HEK293 (cell line): Measurements from ENCODE around the gene ZFHX3.

Experiments used
- CTCF ChIP-seq: fragments of 450-650 bp; formaldehyde crosslinking; IDR thresholded peaks from 2 replicates; pipeline ENCODE4 v1.5.1; 2016; ENCODE audit warnings: missing biosample characterization, missing genetic modification characterization
- FEZF1 ChIP-seq: fragments of 450-650 bp; formaldehyde crosslinking; IDR thresholded peaks from 2 replicates; pipeline ENCODE4 v1.5.1; 2016; ENCODE audit warnings: missing biosample characterization, missing genetic modification characterization
- KLF1 ChIP-seq: fragments of 450-650 bp; formaldehyde crosslinking; IDR thresholded peaks from 2 replicates; pipeline ENCODE4 v1.5.1; 2016; ENCODE audit warnings: missing biosample characterization, missing genetic modification characterization
- MYNN ChIP-seq: fragments of 450-650 bp; formaldehyde crosslinking; IDR thresholded peaks from 2 replicates; pipeline ENCODE4 v1.5.1; 2016; ENCODE audit warnings: missing biosample characterization, missing genetic modification characterization, borderline replicate concordance
- PRDM6 ChIP-seq: fragments of 450-650 bp; formaldehyde crosslinking; IDR thresholded peaks from 2 replicates; pipeline ENCODE4 v1.5.1; 2017; ENCODE audit warnings: missing biosample characterization, missing genetic modification characterization
- SP2 ChIP-seq: fragments of 450-650 bp; formaldehyde crosslinking; IDR thresholded peaks from 2 replicates; pipeline ENCODE4 v1.5.1; 2016; ENCODE audit warnings: missing biosample characterization, missing genetic modification characterization
- ZBTB20 ChIP-seq: fragments of 450-650 bp; formaldehyde crosslinking; IDR thresholded peaks from 2 replicates; pipeline ENCODE4 v1.5.1; 2016; ENCODE audit warnings: missing biosample characterization, missing genetic modification characterization
- ZBTB21 ChIP-seq: fragments of 450-650 bp; formaldehyde crosslinking; IDR thresholded peaks from 2 replicates; pipeline ENCODE4 v1.5.1; 2017; ENCODE audit warnings: missing biosample characterization, missing genetic modification characterization
- ZBTB49 ChIP-seq: fragments of 450-650 bp; formaldehyde crosslinking; IDR thresholded peaks from 2 replicates; pipeline ENCODE4 v1.5.1; 2016; ENCODE audit warnings: missing biosample characterization, missing genetic modification characterization, low read depth
- ZNF133 ChIP-seq: fragments of 450-650 bp; formaldehyde crosslinking; IDR thresholded peaks from 2 replicates; pipeline ENCODE4 v1.5.1; 2016; ENCODE audit warnings: missing biosample characterization, missing genetic modification characterization
- ZNF148 ChIP-seq: fragments of 450-650 bp; formaldehyde crosslinking; IDR thresholded peaks from 2 replicates; pipeline ENCODE4 v1.5.0; 2017; ENCODE audit warnings: missing biosample characterization, missing genetic modification characterization, borderline replicate concordance
- ZNF175 ChIP-seq: fragments of 450-650 bp; formaldehyde crosslinking; IDR thresholded peaks from 2 replicates; pipeline ENCODE4 v1.5.1; 2016; ENCODE audit warnings: missing biosample characterization, missing genetic modification characterization
- ZNF184 ChIP-seq: fragments of 450-650 bp; IDR thresholded peaks from 2 replicates; pipeline ENCODE4 v1.5.1; 2018; ENCODE audit warnings: missing biosample characterization, mild to moderate bottlenecking, missing genetic modification characterization
- ZNF37A ChIP-seq: fragments of 450-650 bp; IDR thresholded peaks from 2 replicates; pipeline ENCODE4 v1.5.1; 2018; ENCODE audit warnings: missing biosample characterization, missing genetic modification characterization
- ZNF398 ChIP-seq: fragments of 450-650 bp; formaldehyde crosslinking; IDR thresholded peaks from 2 replicates; pipeline ENCODE4 v1.5.1; 2017; ENCODE audit warnings: missing biosample characterization, missing genetic modification characterization
- ZNF518A ChIP-seq: fragments of 450-650 bp; formaldehyde crosslinking; conservative IDR thresholded peaks from 2 replicates; pipeline ENCODE4 v1.5.1; 2016; ENCODE audit warnings: low read depth, missing biosample characterization, missing genetic modification characterization
- ZNF521 ChIP-seq: fragments of 450-650 bp; formaldehyde crosslinking; IDR thresholded peaks from 2 replicates; pipeline ENCODE4 v1.5.1; 2017; ENCODE audit warnings: missing biosample characterization, mild to moderate bottlenecking, missing genetic modification characterization
- ZNF548 ChIP-seq: fragments of 450-650 bp; formaldehyde crosslinking; IDR thresholded peaks from 2 replicates; pipeline ENCODE4 v1.5.1; 2016; ENCODE audit warnings: missing biosample characterization, missing genetic modification characterization
- ZNF792 ChIP-seq: fragments of 450-650 bp; formaldehyde crosslinking; IDR thresholded peaks from 2 replicates; pipeline ENCODE4 v1.5.1; 2016; ENCODE audit warnings: missing biosample characterization, missing genetic modification characterization
- ZNF843 ChIP-seq: fragments of 450-650 bp; formaldehyde crosslinking; IDR thresholded peaks from 2 replicates; pipeline ENCODE4 v1.5.1; 2016; ENCODE audit warnings: missing biosample characterization, missing genetic modification characterization
- ZXDB ChIP-seq: fragments of 450-650 bp; formaldehyde crosslinking; IDR thresholded peaks from 2 replicates; pipeline ENCODE4 v1.5.1; 2016; ENCODE audit warnings: missing biosample characterization, missing genetic modification characterization

Gene ZFHX3

GRCh38 chr16:73053364-73054124 lies 5.6 kb upstream of the ZFHX3 start (continued):
- TF ChIP-seq PRDM6 (tag by site-specific recombination) (0 out of 2 replicates have a peak, but pooled peaks have one; percentile 11), ZNF184 (no peak), ZXDB (tag by site-specific recombination) (peak; percentile 74), ZNF521 (tag by site-specific recombination) (no peak), ZBTB49 (tag by site-specific recombination) (no peak), ZNF843 (tag by site-specific recombination) (0 out of 2 replicates have a peak, but pooled peaks have one; percentile 51), ZNF548 (no peak), SP2 (tag by site-specific recombination) (peak; percentile 26), ZNF792 (tag by site-specific recombination) (no peak), ZNF398 (tag by site-specific recombination) (peak; percentile 69; the same call in 1 of the 2 replicates), CTCF (tag by site-specific recombination) (no peak), ZNF37A (tag by site-specific recombination) (no peak), ZNF518A (tag by site-specific recombination) (no peak), KLF1 (tag by site-specific recombination) (0 out of 2 replicates have a peak, but pooled peaks have one; percentile 25), ZNF175 (tag by site-specific recombination) (no peak), ZNF133 (tag by site-specific recombination) (no peak), FEZF1 (tag by site-specific recombination) (peak; percentile 84), MYNN (tag by site-specific recombination) (no peak), ZNF148 (tag by site-specific recombination) (no peak), ZBTB21 (peak; percentile 84), ZBTB20 (tag by site-specific recombination) (peak; percentile 43; the same call in 1 of the 2 replicates)
